HL-60 (cell line): ENCODE results near the gene STX4.

Experiments
- DNase-seq, 2 experiments: peaks; one replicate each; pipeline ENCODE4 v3.0.0-alpha.2; 2010 to 2020; ENCODE audit warnings: low read depth in 1 of 2, low spot score in 1 of 2
- H3K27ac ChIP-seq: fragments of 250-450 bp; sonication (Bioruptor Pico); replicated peaks from 2 replicates; pipeline ENCODE4 v1.5.1; 2020; ENCODE audit warnings: mild to moderate bottlenecking, moderate library complexity
- H3K27me3 ChIP-seq: fragments of 250-450 bp; sonication (Bioruptor Pico); 2 replicates; pipeline ENCODE4 v1.5.1; 2021; ENCODE audit warnings: mild to moderate bottlenecking, moderate library complexity; ENCODE audit not compliant: insufficient read depth, poor library complexity, severe bottlenecking
- H3K4me3 ChIP-seq: replicated peaks from 2 replicates; pipeline ENCODE4 v1.5.1; 2011; ENCODE audit warnings: mild to moderate bottlenecking, control low read depth, low read length; ENCODE audit not compliant: insufficient read depth
- GABPA ChIP-seq: IDR thresholded peaks from 2 replicates; pipeline ENCODE4 v1.6.1; 2012; ENCODE audit warnings: low read depth
- POLR2AphosphoS5 ChIP-seq: IDR thresholded peaks from 2 replicates; pipeline ENCODE4 v1.6.1; 2012; ENCODE audit warnings: low read depth
- REST ChIP-seq: IDR thresholded peaks from 2 replicates; pipeline ENCODE4 v1.6.1; 2012; ENCODE audit warnings: low read depth; ENCODE audit not compliant: insufficient replicate concordance
- SPI1 ChIP-seq: IDR thresholded peaks from 2 replicates; pipeline ENCODE4 v1.6.1; 2012; ENCODE audit warnings: low read depth, mild to moderate bottlenecking, borderline replicate concordance
- TF ChIP-seq, protein P1 (sequence below): IDR thresholded peaks from one replicate; pipeline ENCODE4 v1.5.1; 2011; ENCODE audit warnings: low read length, control low read depth, inconsistent platforms; ENCODE audit not compliant: insufficient read depth

STX4 gene

GRCh38 chr16:30985401-30986128 lies 47.8 kb upstream of the STX4 start:
- H3K27ac ChIP-seq, result no peak overlapping the region
- TF ChIP-seq, protein P1, sequence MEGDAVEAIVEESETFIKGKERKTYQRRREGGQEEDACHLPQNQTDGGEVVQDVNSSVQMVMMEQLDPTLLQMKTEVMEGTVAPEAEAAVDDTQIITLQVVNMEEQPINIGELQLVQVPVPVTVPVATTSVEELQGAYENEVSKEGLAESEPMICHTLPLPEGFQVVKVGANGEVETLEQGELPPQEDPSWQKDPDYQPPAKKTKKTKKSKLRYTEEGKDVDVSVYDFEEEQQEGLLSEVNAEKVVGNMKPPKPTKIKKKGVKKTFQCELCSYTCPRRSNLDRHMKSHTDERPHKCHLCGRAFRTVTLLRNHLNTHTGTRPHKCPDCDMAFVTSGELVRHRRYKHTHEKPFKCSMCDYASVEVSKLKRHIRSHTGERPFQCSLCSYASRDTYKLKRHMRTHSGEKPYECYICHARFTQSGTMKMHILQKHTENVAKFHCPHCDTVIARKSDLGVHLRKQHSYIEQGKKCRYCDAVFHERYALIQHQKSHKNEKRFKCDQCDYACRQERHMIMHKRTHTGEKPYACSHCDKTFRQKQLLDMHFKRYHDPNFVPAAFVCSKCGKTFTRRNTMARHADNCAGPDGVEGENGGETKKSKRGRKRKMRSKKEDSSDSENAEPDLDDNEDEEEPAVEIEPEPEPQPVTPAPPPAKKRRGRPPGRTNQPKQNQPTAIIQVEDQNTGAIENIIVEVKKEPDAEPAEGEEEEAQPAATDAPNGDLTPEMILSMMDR, result no peak
- TF ChIP-seq POLR2AphosphoS5, result no peak
- no peak for TF ChIP-seq GABPA
- no peaks in the 10 kb centered on the region for H3K27me3 ChIP-seq
- DNase-seq, result no peak
- H3K4me3 ChIP-seq, result no peak overlapping the region

- no peak for DNase-seq
- no peak overlapping the region for H3K27ac ChIP-seq
- no peak overlapping the region for H3K4me3 ChIP-seq
- TF ChIP-seq, protein P1, result no peak
- TF ChIP-seq GABPA (no peak), SPI1 (no peak), REST (no peak), POLR2AphosphoS5 (no peak)
- no peaks in the 10 kb centered on the region for H3K27me3 ChIP-seq
Observed at GRCh38 chr16:30986129-30986991, 47.0 kb upstream of the STX4 start.

GRCh38 chr16:30987581-30988190 lies 45.7 kb upstream of the STX4 start:
- Histone ChIP-seq H3K4me3 (no peak overlapping the region), H3K27me3 (no peaks in the 10 kb centered on the region), H3K27ac (no peak overlapping the region)
- TF ChIP-seq POLR2AphosphoS5 (no peak), SPI1 (no peak), REST (no peak), GABPA (no peak)
- TF ChIP-seq, protein P1, result no peak
- DNase-seq, result no peak
